RCC 7860 (cell line): ENCODE data around the gene NYAP1.
"Not testable (repeated sequence)": the region's sequence is repeated elsewhere in the genome, so short reads cannot be mapped to it uniquely, and the experiment has no call there.

Source experiments
- DNase-seq: peaks from one replicate; pipeline ENCODE4 v3.0.0-alpha.2; 2015; ENCODE audit warnings: low spot score
- FAIRE-seq: peaks from 2 replicates; lab custom pipeline; 2012; peaks lifted over from hg19 to GRCh38; lab: Jason Lieb, UNC

NYAP1 gene

DNA sequence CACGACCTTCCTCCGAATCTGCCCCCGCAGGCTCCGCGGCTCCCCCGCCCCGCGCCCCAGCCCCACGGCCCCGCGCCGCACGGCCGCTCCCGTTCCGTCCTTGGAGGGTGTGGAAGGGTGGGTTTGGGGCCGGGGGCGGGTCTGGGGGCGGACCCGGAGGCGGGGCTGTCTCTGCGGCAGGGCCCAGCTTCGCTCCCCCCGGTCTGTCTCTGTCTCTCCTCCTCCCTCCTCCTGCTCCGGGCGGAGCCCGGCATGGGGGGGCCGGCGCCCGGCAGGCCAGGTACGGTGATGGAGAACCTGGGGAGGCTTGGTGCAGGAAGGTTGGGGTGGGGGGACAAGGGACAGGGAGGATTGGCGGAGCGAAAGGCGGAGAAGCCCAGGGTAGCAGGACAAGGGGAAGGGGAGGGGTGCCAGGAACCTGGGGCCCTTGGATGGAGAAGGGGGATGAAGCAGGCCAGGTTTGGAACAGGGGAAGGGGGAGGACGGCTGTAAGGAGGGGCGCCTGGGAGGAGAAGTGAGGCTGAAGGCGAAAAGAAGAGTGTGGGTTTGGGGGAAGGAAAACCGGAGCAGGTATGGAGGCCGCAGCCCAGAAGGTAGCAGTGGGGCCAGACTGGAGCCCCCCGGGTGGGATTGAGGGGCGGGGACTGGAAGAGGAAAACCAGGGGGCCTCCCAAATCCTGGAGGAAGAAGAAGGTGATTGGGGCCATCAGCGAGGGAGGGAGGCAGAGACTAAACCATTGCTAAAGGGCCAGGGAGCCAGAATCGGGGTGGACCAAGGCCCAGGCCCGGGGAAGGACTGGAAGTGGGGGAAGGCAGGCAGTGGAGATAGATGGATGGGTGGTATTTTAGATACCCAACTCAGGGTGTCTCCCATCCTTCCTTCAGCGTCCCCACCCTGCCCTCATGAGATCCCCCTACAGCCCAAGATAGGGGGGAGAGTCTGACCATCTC is at the start of gene NYAP1:
Gene NYAP1 (plus strand): TSS at position 206 of the 951 bp plus-strand sequence. CDS start 1,385 bp downstream, outside the sequence.
- FAIRE-seq (no peak), DNase-seq (no peak)

DNA sequence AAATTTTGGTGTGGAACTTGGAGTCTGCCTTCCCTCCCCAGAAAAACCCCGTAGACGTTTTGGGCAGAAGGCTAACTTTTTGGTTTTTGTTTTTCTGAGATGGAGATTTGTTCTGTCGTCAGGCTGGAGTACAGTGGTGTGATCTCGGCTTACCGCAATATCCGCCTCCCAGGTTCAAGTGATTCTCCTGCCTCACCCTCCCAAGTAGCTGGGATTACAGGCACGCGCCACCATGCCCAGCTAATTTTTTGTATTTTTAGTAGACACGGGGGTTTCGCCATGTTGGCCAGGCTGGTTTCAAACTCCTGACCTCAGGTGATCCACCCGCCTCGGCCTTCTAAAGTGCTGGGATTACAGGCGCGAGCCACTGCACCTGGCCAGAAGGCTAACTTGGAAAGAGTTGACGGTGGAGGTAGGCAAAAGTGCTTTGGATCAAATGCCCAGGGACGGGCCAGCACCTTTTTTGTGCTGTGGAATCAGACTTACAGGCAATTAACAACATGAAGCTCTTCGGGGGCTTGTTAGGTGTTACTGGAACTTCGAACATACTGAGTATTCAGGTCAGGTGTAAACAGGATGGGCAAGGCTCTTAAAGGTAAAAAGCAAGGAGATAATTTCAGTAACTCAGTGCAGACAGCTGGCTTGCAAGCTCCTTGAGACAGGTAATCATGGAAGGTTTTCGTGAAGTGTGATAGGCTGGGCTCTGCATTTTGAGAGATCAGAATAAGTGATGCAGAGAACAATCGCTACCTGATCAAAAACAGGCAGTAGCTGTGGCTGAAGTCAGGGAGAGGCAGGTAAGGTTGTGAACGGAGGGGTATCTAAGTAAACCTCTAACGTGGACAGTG is 49.2 kb upstream of the NYAP1 start:
- FAIRE-seq, result no peak
- no peak for DNase-seq

DNA sequence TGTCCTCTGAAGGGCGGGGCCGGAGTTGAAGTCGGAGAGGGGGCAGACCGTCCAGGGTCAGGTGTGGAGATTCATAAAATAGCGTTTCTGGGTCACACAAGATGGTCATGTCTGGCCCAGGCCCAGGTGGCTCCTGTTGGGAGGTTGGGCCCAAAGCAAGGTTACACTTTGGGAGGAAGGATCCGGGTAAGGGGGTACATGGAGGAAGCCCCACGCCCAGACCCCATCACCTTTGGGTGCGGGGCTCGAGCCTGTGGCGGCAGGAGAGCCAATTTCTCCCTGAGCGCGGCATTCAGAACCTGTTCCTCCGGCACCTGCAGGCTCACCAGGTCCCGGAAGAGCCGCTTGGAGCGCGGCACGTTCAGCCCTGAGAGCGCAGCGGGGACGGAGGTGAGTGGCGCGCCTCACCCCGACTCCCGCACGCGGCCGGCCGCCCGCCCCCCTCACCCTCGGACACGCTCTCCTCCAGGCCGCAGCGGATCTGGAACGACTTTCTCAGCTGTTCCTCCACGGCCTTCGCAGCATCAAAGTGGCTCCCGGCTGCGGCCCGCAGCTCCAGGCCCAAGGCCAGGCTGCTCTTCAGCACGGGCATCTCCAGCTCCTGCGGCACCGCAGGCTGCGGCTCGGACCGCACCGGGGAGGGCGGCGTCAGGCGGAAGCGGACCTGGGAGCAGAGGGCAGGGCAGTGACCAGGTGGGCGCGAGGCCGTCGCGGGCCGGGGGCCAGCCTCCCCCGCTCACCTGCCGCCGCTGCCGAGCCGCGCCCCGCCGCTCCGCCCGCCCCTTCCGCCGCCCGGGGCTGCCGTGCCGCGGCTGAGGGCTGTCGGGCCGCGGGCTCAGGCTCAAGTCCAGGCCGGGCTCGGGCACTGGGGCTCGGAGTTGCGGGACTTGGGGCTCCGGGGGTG is 48.1 kb upstream of the NYAP1 start:
- no peak for DNase-seq
- no peak for FAIRE-seq

DNA sequence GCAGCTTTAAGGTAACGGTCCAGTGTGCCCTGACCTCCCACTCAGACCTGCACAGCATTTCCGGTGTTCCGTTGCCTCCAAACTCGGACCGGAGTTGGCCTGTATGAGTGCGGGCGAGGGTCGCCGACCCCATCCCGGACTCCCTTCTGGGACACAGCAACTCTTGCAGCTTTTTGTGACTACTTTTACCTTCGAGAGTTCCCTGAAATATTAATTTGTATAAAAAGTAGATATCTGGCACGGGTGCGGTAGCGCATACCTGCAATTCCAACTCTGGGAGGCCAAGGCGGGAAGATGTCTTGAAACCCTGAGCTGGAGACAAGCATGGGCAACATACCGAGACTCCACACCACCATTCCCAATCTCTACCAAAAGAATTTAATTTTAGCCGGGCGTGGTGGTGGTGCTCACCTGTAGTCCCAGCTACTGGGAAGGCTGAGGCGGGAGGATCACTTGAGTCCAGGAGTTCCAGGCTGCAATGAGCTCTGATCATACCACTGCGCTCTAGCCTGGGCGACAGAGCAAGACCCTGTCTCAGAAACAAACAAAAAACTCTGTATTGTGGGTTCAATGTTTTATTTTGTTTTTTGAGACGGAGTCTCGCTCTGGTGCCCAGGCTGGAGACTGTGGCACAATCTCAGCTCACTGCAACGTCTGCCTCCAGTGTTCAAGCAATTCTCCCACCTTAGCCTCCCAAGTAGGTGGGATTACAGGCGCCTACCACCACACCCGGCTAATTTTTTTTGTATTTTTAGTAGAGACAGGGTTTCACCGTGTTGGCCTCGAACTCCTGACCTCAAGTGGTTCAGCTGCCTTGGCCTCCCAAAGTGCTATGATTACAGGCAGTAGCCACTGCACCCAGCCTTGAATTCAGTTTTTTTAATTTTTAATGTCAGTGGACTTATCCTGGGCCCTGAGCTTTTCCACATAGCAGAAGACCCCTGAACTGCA is 46.3 kb upstream of the NYAP1 start:
- FAIRE-seq, result no peak
- no peak for DNase-seq

DNA sequence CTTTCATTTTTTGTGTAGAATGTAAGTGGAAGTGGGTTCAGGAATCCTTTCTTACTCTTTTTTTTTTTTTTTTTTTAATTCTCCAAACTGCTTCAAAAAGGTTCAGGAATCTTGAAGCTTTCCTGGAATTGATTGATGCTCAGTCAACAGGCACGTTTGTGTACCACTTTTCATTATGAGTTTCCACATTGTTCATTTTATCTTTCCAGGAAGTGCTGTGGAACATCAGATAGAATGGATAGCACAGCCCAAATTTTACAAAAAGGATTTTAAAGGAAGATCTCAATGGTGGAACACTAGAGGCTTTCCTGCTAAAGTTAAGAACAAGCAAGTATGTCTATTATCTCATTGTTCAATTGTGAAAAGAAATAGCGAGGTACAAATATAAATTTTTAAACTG is 45.6 kb upstream of the NYAP1 start:
- no peak for DNase-seq
- FAIRE-seq, result no peak

DNA sequence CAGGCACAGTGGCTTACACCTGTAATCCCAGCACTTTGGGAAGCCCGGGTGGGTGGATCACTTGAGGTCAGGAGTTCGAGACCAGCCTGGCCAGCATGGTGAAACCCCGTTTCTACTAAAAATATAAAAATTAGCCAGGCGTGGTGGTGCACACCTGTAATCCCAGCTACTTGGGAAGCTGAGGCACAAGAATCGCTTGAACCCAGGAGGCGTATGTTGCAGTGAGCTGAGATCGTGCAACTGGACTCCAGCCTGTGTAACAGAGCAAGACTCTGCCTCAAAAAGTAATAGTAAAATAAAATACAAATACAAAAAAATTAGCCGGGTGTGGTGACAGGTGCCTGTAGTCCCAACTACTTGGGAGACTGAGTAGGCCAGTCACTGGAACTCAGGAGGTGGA is 45.0 kb upstream of the NYAP1 start:
- not testable (repeated sequence) for FAIRE-seq, DNase-seq

DNA sequence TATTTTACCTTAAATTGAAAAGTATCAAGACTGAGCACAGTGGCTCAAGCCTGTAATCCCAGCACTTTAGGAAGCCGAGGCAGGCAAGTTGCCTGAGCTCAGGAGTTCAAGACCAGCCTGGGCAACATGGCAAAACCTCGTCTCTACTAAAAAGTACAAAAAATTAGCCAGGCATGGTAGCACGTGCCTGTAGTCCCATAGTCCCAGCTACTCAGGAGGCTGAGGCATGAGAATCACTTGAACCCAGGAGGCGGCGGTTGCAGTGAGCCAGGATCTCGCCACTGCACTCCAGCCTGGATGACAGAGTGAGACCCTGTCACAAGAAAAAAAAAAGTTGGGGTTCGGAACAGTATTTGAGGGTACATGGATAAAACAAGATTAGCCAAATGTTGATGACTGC is 44.5 kb upstream of the NYAP1 start:
- FAIRE-seq, DNase-seq: not testable (repeated sequence)

DNA sequence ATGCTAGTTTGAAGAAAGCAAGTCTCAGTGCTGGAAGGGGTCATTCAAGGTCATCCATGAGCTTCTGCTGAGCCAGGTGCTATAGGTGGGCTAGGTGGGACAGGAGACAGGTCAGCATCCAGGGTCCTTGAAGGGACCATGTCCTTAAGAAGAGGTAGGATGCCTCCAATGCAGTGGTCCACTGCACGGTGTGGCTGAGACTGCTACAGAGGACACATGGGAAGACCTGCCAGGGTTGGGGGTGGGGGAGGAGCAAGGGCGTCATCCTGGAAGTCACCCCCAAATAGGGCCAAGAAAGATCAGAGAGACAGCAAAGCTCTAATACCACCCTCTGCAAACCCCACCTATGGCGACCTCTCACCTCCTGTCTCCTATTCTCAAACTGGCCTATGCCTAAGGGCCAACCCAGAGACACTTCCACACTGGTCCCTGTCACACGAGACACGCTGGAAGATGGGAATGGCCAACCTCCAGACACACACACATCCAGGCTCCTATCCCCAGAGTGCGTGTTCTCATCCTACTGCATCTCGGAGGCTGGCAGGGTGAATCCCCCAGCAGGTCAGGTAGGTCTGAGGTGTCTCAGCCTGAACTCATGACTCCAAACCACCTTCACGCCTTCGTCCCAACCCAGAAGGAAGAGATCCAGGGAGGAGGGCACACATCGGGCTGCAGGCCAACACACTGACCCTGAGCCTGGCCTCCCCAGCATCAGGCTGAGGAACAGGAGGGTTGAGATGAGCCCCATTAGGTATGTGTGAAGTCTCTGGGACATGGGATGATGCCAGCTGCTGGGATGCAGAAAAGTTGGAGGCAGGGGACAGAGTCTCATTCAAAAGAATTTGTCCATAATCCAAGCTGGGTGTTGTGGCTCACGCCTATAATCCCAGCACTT is 41.8 kb upstream of the NYAP1 start:
- FAIRE-seq (no peak), DNase-seq (no peak)

DNA sequence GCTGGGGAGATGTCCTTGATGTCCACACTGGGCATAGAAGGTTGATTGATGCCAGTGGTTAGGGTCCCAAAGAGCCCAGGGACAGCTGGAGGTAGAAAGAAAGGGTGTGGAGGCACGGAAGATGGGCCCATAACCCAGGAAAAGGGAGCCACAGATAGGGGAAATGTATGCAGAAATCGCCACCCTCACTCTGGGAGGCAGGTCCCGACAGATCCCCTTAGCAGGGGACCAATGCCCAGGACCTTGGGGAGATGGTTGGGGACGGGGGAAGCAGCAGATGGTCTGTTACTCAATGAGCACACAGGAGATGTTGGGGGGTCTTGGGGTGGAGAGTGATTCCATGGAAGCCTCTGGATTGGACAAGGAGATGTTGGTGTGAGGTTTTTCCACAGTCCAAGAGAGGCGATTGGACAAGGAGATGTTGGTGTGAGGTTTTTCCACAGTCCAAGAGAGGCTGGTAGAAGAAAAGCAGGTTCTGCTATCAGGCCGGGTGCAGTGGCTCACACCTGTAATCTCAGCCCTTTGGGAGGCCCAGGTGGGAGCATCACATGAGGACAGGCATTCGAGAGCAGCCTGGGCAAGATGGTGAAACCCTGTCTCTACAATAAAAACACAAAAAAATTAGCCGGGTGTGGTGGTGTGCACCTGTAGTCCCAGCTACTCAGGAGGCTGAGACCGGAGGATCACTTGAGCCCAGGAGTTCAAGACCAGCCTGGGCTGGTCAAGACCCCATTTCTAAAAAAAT is 40.5 kb upstream of the NYAP1 start:
- DNase-seq (no peak), FAIRE-seq (no peak)

DNA sequence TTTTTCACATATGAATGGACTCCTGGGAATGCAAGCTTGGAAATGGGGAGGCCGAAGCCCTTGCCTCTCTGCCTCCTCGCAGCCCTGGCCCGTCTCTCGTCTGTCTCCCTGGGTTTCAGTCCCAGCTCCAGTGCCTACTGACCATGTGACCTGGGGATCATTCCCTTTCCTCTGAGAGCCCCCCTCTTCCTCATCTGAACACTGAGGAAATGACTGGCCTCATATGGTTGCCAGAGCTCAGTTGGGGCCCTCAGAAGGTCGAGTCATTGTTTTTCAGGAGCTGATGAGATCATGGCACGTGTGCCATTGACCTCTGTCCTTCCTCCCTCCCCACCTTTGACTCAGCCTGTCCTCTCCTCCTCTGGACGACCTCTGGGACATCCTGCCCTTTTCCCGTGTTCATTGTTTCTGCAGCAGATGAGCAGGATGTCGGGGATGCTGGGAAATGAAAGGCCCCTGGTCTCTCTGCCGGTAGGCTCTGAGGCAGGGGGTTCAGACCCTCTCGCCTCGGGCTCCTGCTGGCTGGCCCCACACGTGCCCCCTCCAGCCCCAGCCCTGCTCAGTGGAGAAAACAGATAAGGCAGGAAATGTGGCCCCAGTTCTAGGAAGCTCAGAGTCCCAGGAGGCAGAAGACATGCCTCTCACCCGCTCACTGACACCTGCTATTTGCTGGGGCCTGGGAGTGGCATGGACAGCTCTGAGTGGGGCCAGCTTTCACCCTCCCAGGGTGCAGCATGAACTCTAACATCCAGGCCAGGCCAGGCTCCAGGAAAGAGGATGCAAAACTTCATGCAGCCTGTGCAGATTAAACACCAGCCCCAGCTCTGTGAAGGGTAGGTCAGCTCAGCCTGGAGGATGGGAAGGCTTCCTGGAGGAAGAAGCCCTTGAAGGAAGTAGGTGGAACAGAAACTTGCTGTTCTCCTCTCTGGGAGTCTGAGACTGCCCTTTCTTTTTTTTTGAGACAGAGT is 39.1 kb upstream of the NYAP1 start:
- DNase-seq, result peak; percentile 86
- no peak for FAIRE-seq

DNA sequence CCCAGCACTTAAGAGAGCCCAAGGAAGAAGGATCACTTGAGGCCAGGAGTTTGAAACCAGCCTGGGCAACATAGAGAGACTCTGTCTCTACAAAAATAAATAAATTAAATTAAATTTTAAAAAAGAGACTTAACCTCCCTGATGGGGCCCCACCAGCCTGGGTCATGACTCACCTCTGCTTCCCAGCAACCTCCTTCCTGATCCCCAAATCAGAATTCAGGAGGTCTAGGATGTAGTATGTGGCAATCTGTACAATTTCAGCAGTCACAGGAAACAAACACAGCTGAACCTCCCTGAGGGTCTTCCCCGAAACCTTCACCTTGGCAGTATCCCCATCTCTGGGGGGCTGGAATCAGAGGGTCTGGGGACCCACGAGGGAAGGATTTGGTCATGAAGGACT is 37.7 kb upstream of the NYAP1 start:
- no peak for FAIRE-seq
- DNase-seq, result no peak

DNA sequence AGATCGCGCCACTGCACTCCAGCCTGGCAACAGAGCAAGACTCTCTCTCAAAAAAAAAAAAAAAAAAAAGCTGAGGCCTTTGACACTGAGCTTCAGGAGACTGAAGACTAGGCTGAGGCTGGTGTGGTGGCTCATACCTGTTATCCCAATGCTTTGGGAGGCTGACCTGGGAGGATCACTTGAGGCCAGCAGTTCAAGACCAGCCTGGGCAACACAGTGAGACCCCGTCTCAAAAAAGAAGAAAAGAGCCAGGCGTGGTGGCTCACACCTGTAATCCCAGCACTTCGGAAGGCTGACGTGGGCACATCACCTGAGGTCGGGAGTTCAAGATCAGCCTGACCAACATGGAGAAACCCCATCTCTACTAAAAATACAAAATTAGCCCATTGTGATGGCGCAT is 36.4 kb upstream of the NYAP1 start:
- DNase-seq, FAIRE-seq: not testable (repeated sequence)

DNA sequence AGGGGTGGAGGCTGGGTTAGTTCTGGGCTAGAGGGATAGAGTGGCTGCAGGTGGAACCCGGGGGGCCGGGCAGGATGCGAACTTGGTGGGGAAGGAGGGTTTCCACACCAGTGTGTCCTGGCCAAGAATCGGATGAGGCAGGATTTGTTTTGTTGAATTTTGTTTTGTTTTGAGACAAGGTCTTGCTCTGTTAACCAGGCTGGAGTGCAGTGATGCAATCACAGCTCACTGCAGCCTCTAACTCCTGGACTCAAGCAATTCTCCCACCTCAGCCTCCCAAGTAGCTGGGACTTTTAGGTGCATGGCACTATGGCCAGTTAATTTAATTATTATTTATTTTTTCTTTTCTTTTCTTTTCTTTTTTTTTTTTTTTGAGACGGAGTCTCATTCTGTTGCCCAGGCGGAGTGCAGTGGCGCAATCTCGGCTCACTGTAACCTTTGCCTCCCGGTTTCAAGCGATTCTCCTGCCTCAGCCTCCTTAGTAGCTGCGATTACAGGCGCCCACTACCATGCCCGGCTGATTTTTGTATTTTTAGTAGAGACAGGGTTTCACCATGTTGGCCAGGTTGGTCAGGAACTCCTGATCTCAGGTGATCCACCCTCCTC is 34.4 kb upstream of the NYAP1 start:
- DNase-seq, result no peak
- FAIRE-seq, result no peak

DNA sequence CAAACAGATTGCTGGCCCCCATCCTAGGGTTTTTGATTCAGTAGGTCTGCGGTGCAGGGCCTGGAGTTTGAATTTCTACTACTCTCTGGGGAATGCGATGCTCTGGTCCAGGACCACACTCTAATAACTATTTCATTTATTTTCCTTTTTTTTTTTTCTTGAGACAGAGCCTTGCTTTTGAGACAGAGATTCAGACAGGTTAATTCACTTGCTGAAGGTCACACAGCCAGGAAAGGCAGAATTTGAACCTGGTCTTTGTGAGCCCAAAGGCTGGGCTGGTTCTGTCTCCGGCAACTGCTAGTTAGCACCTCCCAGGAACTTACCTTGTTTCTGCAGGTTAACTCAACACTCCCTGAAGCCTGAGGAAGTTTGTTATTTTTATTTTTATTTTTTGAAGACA is 31.2 kb upstream of the NYAP1 start:
- FAIRE-seq (no peak), DNase-seq (no peak)

DNA sequence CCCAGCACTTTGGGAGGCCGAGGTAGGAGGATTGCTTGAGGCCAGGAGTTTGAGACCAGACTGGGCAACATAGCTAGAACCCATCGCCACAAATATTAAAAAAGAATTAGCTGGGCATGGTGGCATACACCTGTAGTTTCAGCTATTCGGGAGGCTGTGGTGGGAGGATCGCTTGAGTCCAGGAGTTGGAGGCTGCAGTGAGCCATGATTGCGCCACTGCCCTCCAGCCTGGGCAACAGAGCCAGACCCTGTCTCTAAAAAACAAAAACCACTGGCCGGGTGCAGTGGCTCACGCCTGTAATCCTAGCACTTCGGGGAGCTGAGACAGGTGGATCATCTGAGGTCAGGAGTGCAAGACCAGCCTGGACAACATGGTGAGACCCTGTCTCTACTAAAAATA is 29.9 kb upstream of the NYAP1 start:
- FAIRE-seq, DNase-seq: not testable (repeated sequence)

DNA sequence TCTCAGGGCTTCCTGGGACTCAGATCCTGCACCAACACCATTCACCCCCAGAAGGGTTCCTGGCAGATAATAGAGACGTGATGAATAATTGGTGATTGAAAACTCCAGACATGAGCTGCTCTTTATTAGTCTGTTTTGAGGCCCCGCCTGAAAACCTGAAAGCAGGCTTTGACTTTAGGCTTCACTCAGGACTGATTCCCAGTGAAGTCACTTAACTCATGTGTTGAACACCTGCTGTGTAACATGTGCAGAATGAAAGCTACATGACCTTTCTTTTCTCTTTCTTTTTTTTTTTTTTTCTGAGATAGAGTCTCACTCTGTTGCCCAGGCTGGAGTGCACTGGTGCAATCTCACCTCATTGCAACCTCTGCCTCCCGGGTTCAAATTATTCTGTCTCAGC is 28.5 kb upstream of the NYAP1 start:
- DNase-seq (no peak), FAIRE-seq (no peak)
